Urothelium cell line (cell line): Measurements from ENCODE around the gene DPM1.
A peak's percentile ranks its signal among the peaks of the same experiment; 100 is the strongest.

Source experiments
- DNase-seq: peaks from one replicate; pipeline ENCODE4 v3.0.0; 2011; ENCODE audit warnings: low spot score, mixed read lengths
- FAIRE-seq: peaks from 2 replicates; lab custom pipeline; 2011; peaks lifted over from hg19 to GRCh38; lab: Jason Lieb, UNC

Gene DPM1

GRCh38 chr20:50957798-50958614, at the start of gene DPM1:
DPM1 (minus strand) TSS chr20:50958532; CDS start chr20:50958523, 9 bp downstream.
- FAIRE-seq, result peak; percentile 92
- DNase-seq, result peak; percentile 96

GRCh38 chr20:51005214-51005613, 46.9 kb upstream of the DPM1 start:
- DNase-seq, result no peak
- no peak for FAIRE-seq

- FAIRE-seq (no peak), DNase-seq (no peak)
These were observed 46.4 kb upstream of the DPM1 start for GRCh38 chr20:51004781-51005180.

- DNase-seq (no peak), FAIRE-seq (no peak)
These were observed 46.0 kb upstream of the DPM1 start for GRCh38 chr20:51004305-51004727.

GRCh38 chr20:51003753-51004152, 45.4 kb upstream of the DPM1 start:
- peak; percentile 17 for FAIRE-seq
- DNase-seq, result no peak

- peak; percentile 71 for FAIRE-seq
- DNase-seq, result no peak
These were observed 44.3 kb upstream of the DPM1 start for GRCh38 chr20:51002633-51003032.

GRCh38 chr20:51001430-51002265, 43.3 kb upstream of the DPM1 start:
- FAIRE-seq, result no peak

GRCh38 chr20:50999355-50999754, 41.0 kb upstream of the DPM1 start:
- DNase-seq (no peak), FAIRE-seq (no peak)

More at GRCh38 chr20:51001430-51002265, 43.3 kb upstream of the DPM1 start:
- no peak for DNase-seq

- DNase-seq (peak; percentile 71), FAIRE-seq (peak; percentile 63)
These were observed 38.9 kb upstream of the DPM1 start for GRCh38 chr20:50996901-50997865.

- FAIRE-seq (no peak), DNase-seq (no peak)
These were observed 37.2 kb upstream of the DPM1 start for GRCh38 chr20:50995506-50995905.

- DNase-seq (no peak), FAIRE-seq (peak; percentile 5)
These were observed 35.5 kb upstream of the DPM1 start for GRCh38 chr20:50993876-50994275.

GRCh38 chr20:50992733-50993457, 34.6 kb upstream of the DPM1 start:
- DNase-seq, result peak; percentile 97
- peak; percentile 5 for FAIRE-seq

- DNase-seq, result no peak
- no peak for FAIRE-seq
These were observed 34.0 kb upstream of the DPM1 start for GRCh38 chr20:50992336-50992732.

- FAIRE-seq, result no peak
These were observed 32.7 kb upstream of the DPM1 start for GRCh38 chr20:50991076-50991475.

GRCh38 chr20:50987493-50988210, 29.3 kb upstream of the DPM1 start:
- FAIRE-seq, result peak; percentile 62
- peak; percentile 89 for DNase-seq

More at GRCh38 chr20:50991076-50991475, 32.7 kb upstream of the DPM1 start:
- DNase-seq, result no peak

- DNase-seq, result no peak
- no peak for FAIRE-seq
These were observed 25.0 kb upstream of the DPM1 start for GRCh38 chr20:50983321-50983720.

- FAIRE-seq, result no peak
These were observed 24.0 kb upstream of the DPM1 start for GRCh38 chr20:50982363-50982762.

GRCh38 chr20:50981714-50982048, 23.3 kb upstream of the DPM1 start:
- FAIRE-seq (no peak), DNase-seq (no peak)

More at GRCh38 chr20:50982363-50982762, 24.0 kb upstream of the DPM1 start:
- DNase-seq, result peak; percentile 69
